Neural cell (in vitro differentiated cells): Measurements from ENCODE around the gene MN1.

ENCODE experiments used
- CTCF ChIP-seq: fragments of 450-650 bp; IDR thresholded peaks from 2 replicates; pipeline ENCODE4 v1.5.1; 2014; ENCODE audit warnings: antibody characterized with exemption, mild to moderate bottlenecking, moderate library complexity; ENCODE audit not compliant: poor library complexity, severe bottlenecking
- RAD21 ChIP-seq: fragments of 450-650 bp; conservative IDR thresholded peaks from 2 replicates; pipeline ENCODE4 v1.6.1; 2014; ENCODE audit warnings: antibody characterized with exemption, mild to moderate bottlenecking, moderate library complexity
- TAF1 ChIP-seq: IDR thresholded peaks from 2 replicates; pipeline ENCODE4 v1.6.1; 2012; ENCODE audit warnings: low read depth

DNA sequence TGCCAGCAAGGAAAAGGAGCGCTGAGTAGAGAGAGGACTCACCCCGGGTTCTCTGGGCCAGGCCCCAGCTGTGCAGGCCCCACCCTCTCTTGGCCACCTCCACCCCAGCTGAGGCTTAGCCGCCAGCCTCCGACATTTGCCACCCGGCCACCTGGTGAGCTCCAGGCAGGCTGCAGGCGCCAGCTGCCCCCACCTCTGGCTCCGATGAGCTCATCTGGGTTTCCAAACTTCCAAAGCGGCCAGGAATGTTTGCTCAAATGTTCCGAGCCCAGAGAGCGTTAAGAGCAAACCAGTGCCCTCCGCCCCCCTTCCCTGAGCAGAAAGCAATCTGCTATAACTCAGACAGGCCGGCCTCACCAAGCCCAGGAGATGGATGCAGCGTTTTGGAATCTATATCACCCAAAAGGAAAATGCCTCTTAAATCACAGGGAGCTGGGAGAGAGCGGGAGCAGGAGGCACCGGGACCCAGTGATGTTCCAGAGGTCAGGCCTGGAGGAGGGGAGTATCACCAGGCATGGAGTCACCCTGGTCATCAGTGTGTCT, 9.1 kb upstream of the MN1 start:
- TF ChIP-seq RAD21 (no peak), CTCF (no peak), TAF1 (no peak)
